Endothelial cell of umbilical vein (primary cell): ENCODE measurements around the gene LRRC53. TPM values are rescaled to one million over a fixed set of nuclear protein-coding genes. Genes with fewer than 3 reads are reported as not detected.

Experiments used
- BruUV-seq: library from RNA; stranded (reverse); fragments of 400-500 nt; replicated peaks from 2 replicates; lab custom pipeline; 2021; lab: Mats Ljungman, UMichigan
- CTCF ChIA-PET: fragments of 300-600, 350-600 bp; sonication (Branson Sonifier 250); formaldehyde crosslinking; loops from one replicate; lab custom pipeline; 2021; ENCODE audit warnings: antibody characterized with exemption, inconsistent platforms; lab: Charles Lee
- POLR2A ChIA-PET: fragments of 300-600, 350-600 bp; sonication (Branson Sonifier 250); formaldehyde crosslinking; loops from one replicate; lab custom pipeline; 2021; ENCODE audit warnings: antibody characterized with exemption, inconsistent platforms; lab: Charles Lee
- DNase-seq: peaks from one replicate; pipeline ENCODE4 v3.0.0-alpha.2; 2011; ENCODE audit warnings: low read depth, low spot score
- FAIRE-seq: peaks from 2 replicates; lab custom pipeline; 2011; peaks lifted over from hg19 to GRCh38; lab: Jason Lieb, UNC
- H2AFZ ChIP-seq: 2 replicates; pipeline ENCODE4 v1.6.0; 2012; ENCODE audit warnings: low read depth, low read length, control low read depth, inconsistent platforms
- H3K27ac ChIP-seq: 2 replicates; pipeline ENCODE4 v1.5.1; 2011; ENCODE audit warnings: low read depth, mild to moderate bottlenecking, control low read depth, low read length, moderate library complexity; ENCODE audit not compliant: insufficient read depth
- H3K27me3 ChIP-seq, 2 experiments: 2 replicates each; pipeline versions ENCODE4 v1.6.0 to v1.6.1; 2011; ENCODE audit warnings: low read length in 2 of 2, mixed read lengths in 1 of 2; ENCODE audit not compliant: control insufficient read depth in 2 of 2, insufficient read depth in 2 of 2
- H3K36me3 ChIP-seq, 2 experiments: 2 replicates in 1 of 2; 3 replicates in 1 of 2; pipeline ENCODE4 v1.5.1; 2011; ENCODE audit warnings: low read length in 2 of 2, mild to moderate bottlenecking in 1 of 2, moderate library complexity in 1 of 2; ENCODE audit not compliant: control insufficient read depth in 2 of 2, insufficient read depth in 2 of 2; ENCODE audit errors: extremely low read depth in 1 of 2
- H3K4me1 ChIP-seq: 3 replicates; pipeline ENCODE4 v1.5.1; 2011; ENCODE audit warnings: mild to moderate bottlenecking, low read length; ENCODE audit not compliant: control insufficient read depth, insufficient read depth; ENCODE audit errors: extremely low read depth
- H3K4me2 ChIP-seq: 2 replicates; pipeline ENCODE4 v1.6.1; 2011; ENCODE audit warnings: low read length, control low read depth, mixed read lengths; ENCODE audit not compliant: insufficient read depth
- H3K4me3 ChIP-seq, 3 experiments: fragments of 200-600 bp in 1 of 3; sonication (generic), shearing (Covaris generic) in 1 of 3; replicated peaks in 1 of 3; 2 replicates each; pipeline ENCODE4 v1.5.1; 2011 to 2016; ENCODE audit warnings: control low read depth in 3 of 3, low read length in 3 of 3, mild to moderate bottlenecking in 2 of 3, inconsistent platforms in 1 of 3, low read depth in 1 of 3, moderate library complexity in 1 of 3; ENCODE audit not compliant: insufficient read depth in 1 of 3
- H3K79me2 ChIP-seq: 2 replicates; pipeline ENCODE4 v1.6.0; 2012; ENCODE audit warnings: low read length, inconsistent platforms; ENCODE audit not compliant: control insufficient read depth, insufficient read depth
- H3K9ac ChIP-seq: replicated peaks from 2 replicates; pipeline ENCODE3; 2011; ENCODE audit warnings: low read length, control low read depth; ENCODE audit not compliant: insufficient read depth; ENCODE audit errors: extremely low read depth
- H3K9me1 ChIP-seq: replicated peaks from 3 replicates; pipeline ENCODE4 v1.6.0; 2011; ENCODE audit warnings: mild to moderate bottlenecking, low read length; ENCODE audit not compliant: control insufficient read depth, insufficient read depth; ENCODE audit errors: extremely low read depth
- H3K9me3 ChIP-seq: replicated peaks from 2 replicates; pipeline ENCODE4 v1.5.1; 2012; ENCODE audit warnings: low read length, inconsistent platforms; ENCODE audit not compliant: control insufficient read depth, insufficient read depth
- H4K20me1 ChIP-seq: replicated peaks from 2 replicates; pipeline ENCODE3; 2011; ENCODE audit warnings: mild to moderate bottlenecking, low read length; ENCODE audit not compliant: control insufficient read depth, insufficient read depth; ENCODE audit errors: extremely low read depth
- CTCF ChIP-seq, 2 donors: IDR thresholded peaks; 1 replicate in 1 of 2; 2 replicates in 1 of 2; pipeline ENCODE4 v1.5.1; 2011; ENCODE audit warnings: low read length in 2 of 2, mild to moderate bottlenecking in 2 of 2, moderate library complexity in 2 of 2, control low read depth in 1 of 2, inconsistent platforms in 1 of 2, low read depth in 1 of 2; ENCODE audit not compliant: insufficient read depth in 1 of 2; ENCODE audit errors: extremely low read depth in 1 of 2
- EZH2 ChIP-seq: IDR thresholded peaks from 2 replicates; pipeline ENCODE4 v1.6.1; 2012; ENCODE audit warnings: borderline replicate concordance, low read depth, mild to moderate bottlenecking, moderate library complexity, low read length, inconsistent platforms; ENCODE audit not compliant: severe bottlenecking
- FOS ChIP-seq: IDR thresholded peaks from 2 replicates; pipeline ENCODE4 v1.6.1; 2011; ENCODE audit warnings: mild to moderate bottlenecking, low read length, moderate library complexity, borderline replicate concordance; ENCODE audit not compliant: insufficient read depth
- GATA2 ChIP-seq: IDR thresholded peaks from 2 replicates; pipeline ENCODE4 v1.7.0; 2011; ENCODE audit warnings: low read depth, mild to moderate bottlenecking, moderate library complexity, mixed read lengths, low read length; ENCODE audit not compliant: insufficient read length, insufficient read depth
- JUN ChIP-seq: IDR thresholded peaks from 2 replicates; pipeline ENCODE4 v1.6.1; 2011; ENCODE audit warnings: borderline replicate concordance, low read depth; ENCODE audit not compliant: insufficient read length, insufficient read depth
- MAX ChIP-seq: IDR thresholded peaks from 2 replicates; pipeline ENCODE4 v1.6.1; 2011; ENCODE audit not compliant: insufficient read depth, insufficient read length
- MYC ChIP-seq: IDR thresholded peaks from one replicate; pipeline ENCODE4 v1.6.1; 2011; ENCODE audit warnings: mild to moderate bottlenecking, low read depth, low read length
- POLR2A ChIP-seq: IDR thresholded peaks from 2 replicates; pipeline ENCODE4 v1.6.1; 2012; ENCODE audit warnings: low read depth, mild to moderate bottlenecking, control low read depth, low read length
- POLR2AphosphoS5 ChIP-seq: IDR thresholded peaks from 2 replicates; pipeline ENCODE4 v1.6.1; 2012; ENCODE audit warnings: low read depth, mild to moderate bottlenecking, control low read depth, low read length, moderate library complexity; ENCODE audit not compliant: insufficient read depth
- dilution Hi-C: fragments of 300-500 bp; cut with MboI; formaldehyde crosslinking; loops from one replicate; pipeline ENCODE4 v1.15.0; 2019; ENCODE audit warnings: low sequenced_read_pairs; ENCODE audit not compliant: extremely low pct_ligation_motif_present
- intact Hi-C: fragments of 100-400 bp; cut with micrococcal nuclease; formaldehyde crosslinking; loops from one replicate; pipeline ENCODE4 v1.10.0; 2022
- polyA plus RNA-seq, 4 experiments: library from polyadenylated mRNA; depleted of rRNA in 3 of 4; stranded (reverse) in 3 of 4; unstranded in 1 of 4; fragments of >200 nt; gene quantifications; 2 replicates each; pipeline versions ENCODE4 v1.2.1 to v1.2.3, GENCODE V29; 2011 to 2012; ENCODE audit warnings: missing spikeins in 1 of 4
- total RNA-seq: library from RNA; stranded (reverse); gene quantifications from 2 replicates; pipeline ENCODE4 v1.2.3, GENCODE V29; 2021

Gene LRRC53
- total and polyA plus RNA-seq, 2 donors (not counting 3 experiments of a cell fraction or from before 2014, with no cell fraction given) = not detected

GRCh38 chr1:74453277-74453676, 59.1 kb downstream of the LRRC53 start:
- Histone ChIP-seq H4K20me1 (no peaks in the 10 kb centered on the region), H3K9me3 (no peaks in the 10 kb centered on the region), H3K4me1 (no peaks in the 10 kb centered on the region), H3K36me3 (no peaks in the 10 kb centered on the region), H3K9me1 (no peaks in the 10 kb centered on the region), H3K4me3 (no peak overlapping the region), H3K4me2 (no peak overlapping the region), H3K27me3 (no peaks in the 10 kb centered on the region), H3K27ac (no peak overlapping the region), H3K79me2 (no peaks in the 10 kb centered on the region), H2AFZ (no peak overlapping the region), H3K9ac (no peak overlapping the region)
- BruUV-seq = no TSS peak
- no peak for TF ChIP-seq POLR2A
- DNase-seq = no peak
- FAIRE-seq = no peak
- intact Hi-C loops = no loop called here
- ChIA-PET CTCF (no interaction called here), POLR2A (no interaction called here)
- dilution Hi-C loops = no loop called here

GRCh38 chr1:74452035-74452434, 60.4 kb downstream of the LRRC53 start:
- H3K9ac ChIP-seq = no peak overlapping the region
- dilution Hi-C loops = no loop called here
- ChIA-PET POLR2A (no interaction called here), CTCF (no interaction called here)
- intact Hi-C loops = no loop called here
- H3K4me1 ChIP-seq = no peaks in the 10 kb centered on the region
- no peak for DNase-seq
- H3K4me3 ChIP-seq = no peak overlapping the region
- no peaks in the 10 kb centered on the region for H4K20me1 ChIP-seq
- BruUV-seq = no TSS peak
- no peak for FAIRE-seq
- no peak overlapping the region for H2AFZ ChIP-seq
- TF ChIP-seq JUN = no peak
- TF ChIP-seq POLR2AphosphoS5 = no peak
- TF ChIP-seq MAX = no peak
- no peak for TF ChIP-seq FOS
- no peak for TF ChIP-seq POLR2A
- TF ChIP-seq EZH2 = no peak
- no peak for TF ChIP-seq MYC
- no peak for TF ChIP-seq GATA2
- no peak for TF ChIP-seq CTCF (IDR thresholded peaks at IDR 0.05; ENCODE audit: extremely low read depth in 1 of 2, insufficient read depth in 1 of 2, low read depth in 1 of 2, low read length in 2 of 2)
- H3K27me3 ChIP-seq = no peaks in the 10 kb centered on the region
- no peaks in the 10 kb centered on the region for H3K9me1 ChIP-seq
- no peaks in the 10 kb centered on the region for H3K9me3 ChIP-seq
- H3K79me2 ChIP-seq = no peaks in the 10 kb centered on the region
- no peak overlapping the region for H3K4me2 ChIP-seq
- H3K36me3 ChIP-seq = no peaks in the 10 kb centered on the region
- no peak overlapping the region for H3K27ac ChIP-seq
